ENCODE results near the gene HOXA2. TPM values are rescaled to one million over a fixed set of nuclear protein-coding genes. Genes with fewer than 3 reads are reported as not detected.

HOXA2 gene
- total RNA-seq, 4 donors from 2014 or later = 1.8 to 6.5 TPM; not detected in 2

- H3K27me3 ChIP-seq = no peaks in the 10 kb centered on the region
- no peaks in the 10 kb centered on the region for H3K4me1 ChIP-seq
- H3K27ac ChIP-seq = peak overlapping the region in 1 of 2 donors; percentile 39
- no peaks in the 10 kb centered on the region for H3K36me3 ChIP-seq
- H3K4me3 ChIP-seq = no peak overlapping the region
- TF ChIP-seq CTCF (IDR thresholded peaks at IDR 0.05) = no peak
- no peak for TF ChIP-seq POLR2A (IDR thresholded peaks at IDR 0.05)
- DNase-seq = no peak
- no peaks in the 10 kb centered on the region for H3K9me3 ChIP-seq
- intact Hi-C loops (cut with DNase I; ENCODE audit: low total_unique reads) = no loop called here
These were observed 21.1 kb upstream of the HOXA2 start for GRCh38 chr7:27123477-27124053.

- H3K4me3 ChIP-seq = no peak overlapping the region
- TF ChIP-seq CTCF (IDR thresholded peaks at IDR 0.05) (no peak), POLR2A (IDR thresholded peaks at IDR 0.05) (no peak)
- no peaks in the 10 kb centered on the region for H3K9me3 ChIP-seq
- DNase-seq = no peak
- peak overlapping the region in 1 of 2 donors; percentile 39 for H3K27ac ChIP-seq
- no peaks in the 10 kb centered on the region for H3K27me3 ChIP-seq
- intact Hi-C loops (cut with DNase I; ENCODE audit: low total_unique reads) = no loop called here
- no peaks in the 10 kb centered on the region for H3K4me1 ChIP-seq
- H3K36me3 ChIP-seq = no peaks in the 10 kb centered on the region
These were observed 20.6 kb upstream of the HOXA2 start for GRCh38 chr7:27123007-27123476.

GRCh38 chr7:27122077-27122910 lies 19.8 kb upstream of the HOXA2 start:
- H3K27me3 ChIP-seq = no peaks in the 10 kb centered on the region
- H3K4me3 ChIP-seq = no peak overlapping the region
- no peak for DNase-seq
- TF ChIP-seq POLR2A (IDR thresholded peaks at IDR 0.05) (no peak), CTCF (IDR thresholded peaks at IDR 0.05) (no peak)
- H3K9me3 ChIP-seq = no peaks in the 10 kb centered on the region
- H3K27ac ChIP-seq = peak overlapping the region in 1 of 2 donors; percentile 14
- intact Hi-C loops (cut with DNase I; ENCODE audit: low total_unique reads) = no loop called here
- H3K4me1 ChIP-seq = no peaks in the 10 kb centered on the region
- H3K36me3 ChIP-seq = no peaks in the 10 kb centered on the region

- no peaks in the 10 kb centered on the region for H3K9me3 ChIP-seq
- H3K4me3 ChIP-seq = no peak overlapping the region
- no peaks in the 10 kb centered on the region for H3K36me3 ChIP-seq
- intact Hi-C loops (cut with DNase I; ENCODE audit: low total_unique reads) = no loop called here
- peak overlapping the region in 1 of 2 donors; percentile 14 for H3K27ac ChIP-seq
- no peak for DNase-seq
- no peaks in the 10 kb centered on the region for H3K27me3 ChIP-seq
- H3K4me1 ChIP-seq = no peaks in the 10 kb centered on the region
- TF ChIP-seq POLR2A (IDR thresholded peaks at IDR 0.05) (no peak), CTCF (IDR thresholded peaks at IDR 0.05) (no peak)
These were observed 19.2 kb upstream of the HOXA2 start for GRCh38 chr7:27121684-27122076.

GRCh38 chr7:27119412-27119911 lies 17.0 kb upstream of the HOXA2 start:
- Histone ChIP-seq H3K9me3 (no peaks in the 10 kb centered on the region), H3K27me3 (no peaks in the 10 kb centered on the region), H3K36me3 (no peaks in the 10 kb centered on the region), H3K4me3 (no peak overlapping the region), H3K4me1 (no peaks in the 10 kb centered on the region), H3K27ac (peak overlapping the region in 1 of 2 donors; percentile 7)
- intact Hi-C loops (cut with DNase I; ENCODE audit: low total_unique reads) = no loop called here
- DNase-seq = no peak
- TF ChIP-seq CTCF (IDR thresholded peaks at IDR 0.05) (no peak), POLR2A (IDR thresholded peaks at IDR 0.05) (no peak)
